Stimulated activated CD8-positive, alpha-beta memory T cell treated with anti-CD3 and anti-CD28 coated beads, Interleukin-12 subunit alpha, Interleukin-12 subunit beta, amount 100 ng/mL, for 4 hours (primary cell): Measurements from ENCODE around the gene CABP1.

Experiments used
- DNase-seq: peaks from one replicate; pipeline ENCODE4 v3.0.0-alpha.2; 2020; ENCODE audit warnings: low read depth

Gene CABP1

DNA sequence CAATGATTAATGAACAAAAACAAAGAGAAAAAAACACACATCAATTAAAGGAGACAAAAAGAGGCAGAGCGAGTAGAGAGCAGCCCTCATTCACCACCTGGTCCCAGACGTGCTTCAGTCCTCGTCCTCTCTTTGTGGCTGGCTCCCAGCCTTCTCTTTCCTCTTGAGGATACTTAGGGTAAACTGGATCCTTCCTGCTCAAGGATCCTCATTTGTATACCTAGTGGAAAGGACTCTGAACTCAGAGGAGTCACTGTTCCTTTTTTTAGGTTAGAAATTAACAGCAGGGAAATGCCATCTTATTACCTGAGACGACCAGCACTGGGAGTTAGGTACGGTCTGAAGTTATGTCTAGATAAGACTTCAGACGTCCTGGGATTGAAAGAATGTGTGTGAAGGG lies 56.2 kb downstream of the CABP1 start:
- no peak for DNase-seq

DNA sequence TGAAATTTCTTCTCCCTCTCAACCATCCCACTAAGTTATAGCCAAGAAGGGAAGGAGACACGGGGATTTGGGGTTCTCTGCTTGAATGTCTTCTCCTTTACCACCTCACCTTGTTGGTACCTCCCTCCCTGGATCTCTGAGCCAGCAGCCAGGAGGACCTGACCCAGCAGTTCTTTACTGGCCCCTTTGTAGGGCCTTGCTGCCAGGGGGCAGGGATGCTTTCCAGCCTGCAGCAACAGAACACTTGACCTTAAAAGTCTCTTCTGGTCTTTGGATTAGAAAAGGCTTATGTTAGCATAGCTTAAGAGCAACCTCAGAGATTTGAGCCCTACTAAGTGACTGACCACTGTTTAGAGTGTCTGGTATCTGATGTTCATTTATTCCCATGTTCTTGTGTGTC lies 56.9 kb downstream of the CABP1 start:
- DNase-seq: no peak

DNA sequence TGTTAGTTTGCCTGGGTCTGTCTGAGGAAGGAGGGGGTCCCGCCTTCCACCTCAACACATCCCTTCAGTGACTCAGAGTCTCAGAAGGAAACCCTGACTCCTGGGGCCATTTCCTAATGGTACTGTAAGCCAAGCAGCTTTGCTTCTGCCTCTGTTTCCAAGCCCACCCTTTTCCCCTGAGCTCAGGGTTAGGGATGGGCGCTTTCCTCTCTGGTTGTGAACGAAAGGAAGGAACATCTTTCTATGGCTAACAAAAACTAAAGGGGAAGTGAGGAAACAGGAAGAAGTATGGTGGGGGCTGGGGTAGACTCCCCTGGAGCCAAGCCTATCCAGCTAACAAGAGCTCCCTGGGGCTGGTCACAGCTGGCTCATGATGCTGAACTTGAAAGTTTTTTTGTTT lies 58.2 kb downstream of the CABP1 start:
- no peak for DNase-seq

- no peak for DNase-seq
Observed at GRCh38 chr12:120699553-120699952, 59.1 kb downstream of the CABP1 start.

DNA sequence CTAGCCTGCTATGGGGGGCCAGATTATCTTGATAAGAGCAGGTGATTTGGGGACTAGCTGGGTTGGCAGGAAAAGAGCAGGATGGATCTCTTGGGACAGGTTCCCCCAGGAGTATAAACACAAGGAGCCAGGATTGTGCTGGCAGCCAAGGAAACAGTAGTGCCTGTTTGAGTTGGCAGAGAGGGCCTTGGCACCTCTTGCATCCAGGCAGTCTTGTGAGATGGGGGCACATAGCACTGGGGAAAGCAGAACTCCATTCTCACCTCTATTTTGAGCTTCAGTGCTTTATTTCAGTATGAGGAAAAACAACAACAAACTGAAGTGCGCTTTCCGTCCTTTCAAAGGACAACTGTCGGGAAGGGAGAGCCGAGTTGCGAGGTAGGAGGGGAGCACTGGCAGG lies 60.5 kb downstream of the CABP1 start:
- no peak for DNase-seq

GRCh38 chr12:120702637-120703036 lies 62.2 kb downstream of the CABP1 start:
- DNase-seq: no peak

DNA sequence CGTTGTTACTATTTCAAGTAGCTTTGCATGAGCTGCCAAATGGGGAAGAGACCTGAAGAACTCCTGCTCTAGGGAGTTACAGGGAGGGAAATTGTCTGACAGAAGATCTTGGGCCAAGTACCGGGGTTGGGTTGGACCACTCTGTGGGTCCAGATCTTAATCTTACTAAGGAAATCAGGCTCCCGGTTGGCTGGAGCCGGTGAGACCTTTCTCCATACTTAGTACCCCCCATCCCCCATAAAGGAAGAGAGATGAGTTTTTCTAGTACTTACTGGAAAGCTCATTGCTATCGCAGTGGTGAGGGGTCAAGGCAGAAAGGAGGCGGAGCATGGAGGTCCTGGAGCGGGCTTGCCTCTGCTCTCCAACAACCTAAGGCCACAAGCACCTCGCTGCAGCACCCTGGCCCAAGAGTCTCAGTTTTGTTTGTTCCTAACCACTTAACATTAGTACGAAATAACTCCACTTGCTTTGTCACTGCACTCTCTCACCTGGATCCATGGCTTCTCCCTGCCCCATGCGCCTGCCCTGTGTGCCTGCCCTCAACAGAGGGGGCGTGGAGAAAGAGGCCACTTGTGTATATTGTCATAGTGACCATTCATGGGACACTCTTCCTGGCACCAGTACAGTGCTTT lies 63.0 kb downstream of the CABP1 start:
- DNase-seq: no peak

- DNase-seq: no peak
Observed at GRCh38 chr12:120705618-120706017, 65.2 kb downstream of the CABP1 start.

DNA sequence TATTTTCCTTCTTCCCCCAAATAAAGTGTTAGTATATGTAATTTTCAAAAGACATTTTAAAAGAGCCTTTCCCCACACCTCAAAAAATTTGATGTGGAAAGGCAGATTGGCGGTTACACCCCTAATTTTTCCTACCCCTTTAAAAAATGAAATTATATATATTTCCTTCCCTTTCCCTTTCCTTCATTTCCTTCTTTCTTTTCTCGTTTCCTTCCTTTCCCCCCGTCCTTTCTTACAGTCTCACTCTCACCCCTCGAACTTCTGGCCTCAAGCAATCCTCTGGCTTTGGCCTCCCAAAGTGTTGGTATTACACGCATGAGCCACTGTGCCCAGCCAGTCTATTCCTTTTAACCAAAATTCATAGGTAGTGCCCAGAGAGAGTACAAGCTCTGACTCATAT lies 65.6 kb downstream of the CABP1 start:
- DNase-seq: no peak

DNA sequence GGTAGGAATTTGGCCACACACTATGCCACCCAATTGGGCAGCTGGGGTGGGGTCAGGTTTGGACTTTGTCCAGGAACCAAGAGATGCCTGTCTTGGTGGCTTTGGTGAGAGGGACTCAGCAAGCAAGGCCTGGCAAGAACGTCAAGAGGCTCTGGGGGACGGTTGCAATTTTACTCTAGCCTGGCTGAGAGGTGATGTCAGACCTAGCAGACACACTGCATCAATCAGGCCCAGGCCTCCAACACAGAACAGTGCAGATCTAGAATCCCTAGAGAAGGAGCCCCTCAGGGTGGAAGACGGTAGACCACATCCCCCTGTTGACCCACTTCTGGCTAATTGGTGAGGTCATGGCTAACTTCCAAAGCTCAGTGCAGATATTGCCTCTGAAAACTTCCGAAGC lies 68.2 kb downstream of the CABP1 start:
- DNase-seq: no peak

DNA sequence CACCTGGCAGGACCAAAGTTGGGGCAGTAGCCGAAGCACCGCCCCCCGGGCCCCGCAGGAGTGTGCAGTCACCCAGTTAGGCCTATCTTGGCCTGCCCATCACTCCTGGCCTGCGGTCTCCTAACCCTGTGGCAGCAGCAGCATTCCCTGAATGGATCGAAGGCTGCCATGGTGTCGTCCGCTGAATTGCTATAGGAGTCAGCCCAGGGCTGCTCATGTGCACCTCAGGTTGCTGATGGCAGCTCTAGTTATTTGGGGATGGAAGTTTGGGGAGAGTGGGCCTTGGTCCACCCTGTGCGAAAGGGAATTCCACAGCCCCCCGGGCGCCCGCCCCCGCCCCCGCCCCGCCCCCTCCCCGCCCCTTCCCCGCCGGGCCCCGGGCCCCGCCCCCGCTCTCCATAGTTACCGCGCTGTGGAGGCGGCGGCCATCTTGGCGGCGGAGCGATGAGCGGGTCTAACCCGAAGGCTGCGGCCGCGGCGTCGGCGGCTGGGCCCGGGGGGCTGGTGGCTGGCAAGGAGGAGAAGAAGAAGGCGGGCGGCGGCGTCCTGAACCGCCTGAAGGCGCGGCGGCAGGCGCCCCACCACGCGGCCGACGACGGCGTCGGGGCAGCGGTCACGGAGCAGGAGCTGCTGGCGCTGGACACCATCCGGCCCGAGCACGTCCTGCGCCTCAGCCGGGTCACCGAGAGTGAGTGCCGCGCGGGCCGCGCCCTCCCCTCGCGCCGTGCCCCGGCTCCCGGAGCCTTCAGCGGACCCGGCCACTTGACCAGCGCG lies 69.8 kb downstream of the CABP1 start, which contains the start of gene UNC119B:
UNC119B (plus strand) TSS at position 428 of the 774 bp plus-strand sequence; CDS start at position 445, 17 bp downstream.
- peak; percentile 62 for DNase-seq

- DNase-seq: no peak
Observed at GRCh38 chr12:120710805-120711296, 70.4 kb downstream of the CABP1 start.

GRCh38 chr12:120711411-120711810 lies 71.0 kb downstream of the CABP1 start:
- no peak for DNase-seq

GRCh38 chr12:120712610-120713009 lies 72.2 kb downstream of the CABP1 start:
- no peak for DNase-seq

- peak; percentile 35 for DNase-seq
Observed at GRCh38 chr12:120713861-120714482, 73.5 kb downstream of the CABP1 start.
